PC-3 (cell line): ENCODE results near the gene SEMA4F. TPM values are rescaled to one million over a fixed set of nuclear protein-coding genes. Genes with fewer than 3 reads are reported as not detected.
"Not testable (repeated sequence)": the region's sequence is repeated elsewhere in the genome, so short reads cannot be mapped to it uniquely, and the experiment has no call there.

ENCODE experiments used
- ATAC-seq: fragments of 200-7000 bp; cut with Tn5 transposase; 2 replicates; pipeline ENCODE4 v1.9.1; 2020; ENCODE audit warnings: mild to moderate bottlenecking, moderate library complexity
- BruUV-seq: library from RNA; stranded (reverse); fragments of 400-500 nt; replicated peaks from 2 replicates; lab custom pipeline; 2021; lab: Mats Ljungman, UMichigan
- CTCF ChIA-PET: fragments of 300-600 bp; sonication (Branson Sonifier 250); formaldehyde crosslinking; loops from one replicate; lab custom pipeline; 2022; ENCODE audit warnings: antibody characterized with exemption; lab: Charles Lee
- POLR2A ChIA-PET: fragments of 300-600 bp; sonication (Branson Sonifier 250); formaldehyde crosslinking; loops from one replicate; lab custom pipeline; 2022; ENCODE audit warnings: antibody characterized with exemption; ENCODE audit not compliant: unreplicated experiment; lab: Charles Lee
- DNase-seq: peaks from one replicate; pipeline ENCODE4 v3.0.0-alpha.2; 2015
- H2AFZ ChIP-seq: fragments of 300-600 bp; sonication (generic); 2 replicates; pipeline ENCODE4 v1.6.0; 2016; ENCODE audit warnings: antibody characterized with exemption, low read length
- H3F3A ChIP-seq: fragments of 300-600 bp; sonication (generic); one replicate; pipeline ENCODE4 v1.6.0; 2017; ENCODE audit warnings: antibody characterized with exemption, low read length, control low read depth, mild to moderate bottlenecking; ENCODE audit not compliant: unreplicated experiment
- H3K27ac ChIP-seq: fragments of 300-600 bp; sonication (generic); 2 replicates; pipeline ENCODE4 v1.5.1; 2016; ENCODE audit warnings: mild to moderate bottlenecking, low read length
- H3K27me3 ChIP-seq: fragments of 300-600 bp; sonication (generic); 2 replicates; pipeline ENCODE4 v1.6.1; 2016; ENCODE audit warnings: low read length, mixed read lengths
- H3K36me3 ChIP-seq: fragments of 300-600 bp; sonication (generic); 2 replicates; pipeline ENCODE4 v1.6.1; 2016; ENCODE audit warnings: low read depth, mixed run types, low read length, mixed read lengths
- H3K4me1 ChIP-seq: fragments of 300-600 bp; sonication (generic); 2 replicates; pipeline ENCODE4 v1.5.1; 2016; ENCODE audit warnings: low read length; ENCODE audit not compliant: insufficient read depth
- H3K4me2 ChIP-seq: fragments of 300-600 bp; sonication (generic); 2 replicates; pipeline ENCODE4 v1.6.0; 2016; ENCODE audit warnings: low read length
- H3K4me3 ChIP-seq: fragments of 300-600 bp; sonication (generic); 2 replicates; pipeline ENCODE4 v1.5.1; 2016; ENCODE audit warnings: mild to moderate bottlenecking, low read length, mixed read lengths
- H3K79me2 ChIP-seq: fragments of 300-600 bp; sonication (generic); 2 replicates; pipeline ENCODE4 v1.6.1; 2017; ENCODE audit warnings: low read length, mixed read lengths
- H3K9ac ChIP-seq: fragments of 300-600 bp; sonication (generic); 2 replicates; pipeline ENCODE4 v1.6.0; 2016; ENCODE audit warnings: mild to moderate bottlenecking, low read length
- H3K9me2 ChIP-seq: fragments of 300-600 bp; sonication (generic); replicated peaks from 2 replicates; pipeline ENCODE4 v1.6.1; 2016; ENCODE audit warnings: mixed run types, low read length, mixed read lengths
- H3K9me3 ChIP-seq: fragments of 300-600 bp; sonication (generic); 2 replicates; pipeline ENCODE4 v1.6.1; 2016; ENCODE audit warnings: low read length, mixed read lengths
- H4K20me1 ChIP-seq: fragments of 300-600 bp; sonication (generic); 2 replicates; pipeline ENCODE4 v1.6.1; 2016; ENCODE audit warnings: low read length, mixed read lengths
- EZH2 ChIP-seq: fragments of 300-600 bp; sonication (generic); IDR thresholded peaks from one replicate; pipeline ENCODE4 v1.6.1; 2017; ENCODE audit warnings: antibody characterized with exemption, mild to moderate bottlenecking, low read length; ENCODE audit not compliant: unreplicated experiment
- EZH2phosphoT487 ChIP-seq: fragments of 300-600 bp; sonication (generic); IDR thresholded peaks from 2 replicates; pipeline ENCODE4 v1.6.1; 2018; ENCODE audit warnings: mild to moderate bottlenecking, antibody characterized with exemption, low read length, borderline replicate concordance
- intact Hi-C: fragments of 100-400 bp; cut with micrococcal nuclease; formaldehyde crosslinking; loops from 2 replicates; pipeline ENCODE4 v1.9.0; 2023
- total RNA-seq: library from RNA; depleted of rRNA; stranded (reverse); fragments of >200 nt; gene quantifications from 2 replicates; pipeline ENCODE4 v1.2.3, GENCODE V29; 2014
- TF ChIP-seq, protein P1 (sequence below): fragments of 300-600 bp; sonication (generic); conservative IDR thresholded peaks from 2 replicates; pipeline ENCODE4 v1.5.1; 2017; ENCODE audit warnings: antibody characterized with exemption, low read depth, mild to moderate bottlenecking, low read length

Gene SEMA4F
- total RNA-seq, 1 experiment from 2014 or later: 13.9 TPM

DNA sequence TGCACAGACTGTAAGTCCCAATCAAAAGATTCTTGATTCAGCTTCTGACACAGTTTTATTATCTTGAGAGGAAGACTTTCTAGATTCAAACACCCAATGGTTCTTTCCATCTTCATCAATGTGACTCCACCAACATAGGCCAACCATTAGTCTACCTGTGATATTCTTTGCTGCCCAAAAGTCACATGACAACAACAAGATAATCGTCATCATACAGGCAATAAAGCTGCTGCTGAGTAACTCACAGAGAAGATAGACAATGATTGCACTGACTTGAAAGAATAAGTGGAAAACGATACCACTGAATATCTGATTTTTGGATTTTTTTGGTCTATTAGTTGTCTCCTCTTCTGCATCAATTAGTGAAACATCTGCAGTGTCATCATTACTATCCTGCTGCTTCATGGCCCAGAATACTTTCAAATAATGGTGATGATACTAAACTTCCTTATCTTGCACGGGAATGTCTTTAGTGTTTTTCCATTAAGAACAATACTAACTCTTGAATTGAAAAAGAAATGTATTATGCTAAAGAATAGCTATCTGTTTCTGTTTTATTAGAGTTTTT lies 25.4 kb upstream of the SEMA4F start:
- Histone ChIP-seq H3K9me3 (no peaks in the 10 kb centered on the region), H4K20me1 (no peaks in the 10 kb centered on the region), H3K27me3 (no peaks in the 10 kb centered on the region), H3K36me3 (no peaks in the 10 kb centered on the region), H3K27ac (no peak overlapping the region), H3K79me2 (no peaks in the 10 kb centered on the region), H3K9ac (no peak overlapping the region), H3F3A (no peaks in the 10 kb centered on the region), H2AFZ (no peak overlapping the region), H3K4me3 (no peak overlapping the region), H3K4me2 (no peak overlapping the region), H3K4me1 (0 out of 2 replicates have a peak, but pooled peaks cover 3% of the 10 kb centered on the region), H3K9me2 (no peaks in the 10 kb centered on the region)
- no peak for DNase-seq
- intact Hi-C loops: no loop called here
- ChIA-PET POLR2A (no interaction called here), CTCF (no interaction called here)
- ATAC-seq: no peak
- TF ChIP-seq, protein P1, sequence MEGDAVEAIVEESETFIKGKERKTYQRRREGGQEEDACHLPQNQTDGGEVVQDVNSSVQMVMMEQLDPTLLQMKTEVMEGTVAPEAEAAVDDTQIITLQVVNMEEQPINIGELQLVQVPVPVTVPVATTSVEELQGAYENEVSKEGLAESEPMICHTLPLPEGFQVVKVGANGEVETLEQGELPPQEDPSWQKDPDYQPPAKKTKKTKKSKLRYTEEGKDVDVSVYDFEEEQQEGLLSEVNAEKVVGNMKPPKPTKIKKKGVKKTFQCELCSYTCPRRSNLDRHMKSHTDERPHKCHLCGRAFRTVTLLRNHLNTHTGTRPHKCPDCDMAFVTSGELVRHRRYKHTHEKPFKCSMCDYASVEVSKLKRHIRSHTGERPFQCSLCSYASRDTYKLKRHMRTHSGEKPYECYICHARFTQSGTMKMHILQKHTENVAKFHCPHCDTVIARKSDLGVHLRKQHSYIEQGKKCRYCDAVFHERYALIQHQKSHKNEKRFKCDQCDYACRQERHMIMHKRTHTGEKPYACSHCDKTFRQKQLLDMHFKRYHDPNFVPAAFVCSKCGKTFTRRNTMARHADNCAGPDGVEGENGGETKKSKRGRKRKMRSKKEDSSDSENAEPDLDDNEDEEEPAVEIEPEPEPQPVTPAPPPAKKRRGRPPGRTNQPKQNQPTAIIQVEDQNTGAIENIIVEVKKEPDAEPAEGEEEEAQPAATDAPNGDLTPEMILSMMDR: no peak
- TF ChIP-seq EZH2phosphoT487 (no peak), EZH2 (no peak)
- no TSS peak for BruUV-seq

DNA sequence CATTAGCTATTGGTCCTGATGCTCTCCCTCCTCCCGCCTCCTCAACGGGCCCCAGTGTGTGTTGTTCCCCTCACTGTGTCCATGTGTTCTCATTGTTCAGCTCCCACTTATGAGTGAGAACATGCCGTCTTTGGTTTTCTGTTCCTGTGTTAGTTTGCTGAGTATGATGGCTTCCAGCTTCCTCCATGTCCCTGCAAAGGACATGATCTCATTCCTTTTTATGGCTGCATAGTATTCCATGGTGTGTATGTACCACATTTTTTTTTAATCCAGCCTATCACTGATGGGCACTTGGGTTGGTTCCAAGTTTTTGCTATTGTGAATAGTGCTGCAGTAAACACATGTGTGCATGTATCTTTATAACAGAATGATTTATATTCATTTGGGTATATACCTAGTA lies 23.6 kb upstream of the SEMA4F start:
- H3K79me2 ChIP-seq, H4K20me1 ChIP-seq, CTCF ChIA-PET, ATAC-seq, H3K27ac ChIP-seq, H3K36me3 ChIP-seq, H3K9me2 ChIP-seq, POLR2A ChIA-PET, H3K27me3 ChIP-seq, H3K9me3 ChIP-seq, H2AFZ ChIP-seq, H3F3A ChIP-seq, BruUV-seq, DNase-seq, H3K9ac ChIP-seq, H3K4me1 ChIP-seq, H3K4me3 ChIP-seq, H3K4me2 ChIP-seq, intact Hi-C loops: not testable (repeated sequence)

DNA sequence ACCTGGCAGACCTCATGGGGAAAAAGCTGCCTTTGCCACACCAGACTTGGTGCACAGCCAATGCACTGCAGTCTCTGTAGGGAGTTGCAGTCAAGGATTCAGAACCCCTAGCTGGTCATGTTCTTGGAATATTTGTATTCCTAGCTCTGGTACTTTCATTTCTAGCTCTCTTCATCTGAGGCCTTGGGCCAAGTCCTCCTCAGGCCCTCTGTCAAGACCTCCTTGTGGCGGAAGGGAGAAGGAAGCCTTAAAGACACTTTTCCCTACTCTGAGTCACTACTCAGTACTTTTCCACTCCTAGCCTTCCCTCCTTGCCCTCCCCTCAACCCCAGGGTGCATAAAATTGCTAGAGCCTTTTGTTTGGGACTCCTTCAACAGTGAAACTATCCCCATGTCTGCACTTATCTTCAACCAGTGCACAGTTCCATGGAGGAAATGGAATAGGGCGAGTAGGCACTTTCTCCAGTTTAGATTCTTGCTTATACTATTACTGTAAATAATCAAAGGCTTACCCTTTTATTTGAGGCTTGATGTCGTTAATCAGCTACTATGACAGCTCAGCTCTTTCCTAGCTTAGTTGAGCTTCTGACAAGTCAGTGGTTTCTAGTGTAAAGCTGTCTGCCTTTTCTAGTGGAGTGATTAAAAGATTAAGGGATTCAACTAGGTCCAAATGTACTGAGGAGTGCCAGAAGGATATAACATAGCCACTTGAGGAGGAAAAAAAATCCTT lies 21.7 kb upstream of the SEMA4F start:
- Histone ChIP-seq H4K20me1 (no peaks in the 10 kb centered on the region), H3K36me3 (no peaks in the 10 kb centered on the region), H3K9ac (no peak overlapping the region), H3K4me3 (no peak overlapping the region), H3K4me2 (no peak overlapping the region), H3K9me2 (no peaks in the 10 kb centered on the region), H3K27ac (no peak overlapping the region), H3K9me3 (no peaks in the 10 kb centered on the region), H3K27me3 (0 out of 2 replicates have a peak, but pooled peaks cover 9% of the 10 kb centered on the region), H3F3A (no peaks in the 10 kb centered on the region), H2AFZ (peak overlapping the region; percentile 48), H3K79me2 (no peaks in the 10 kb centered on the region), H3K4me1 (0 out of 2 replicates have a peak, but pooled peaks cover 3% of the 10 kb centered on the region)
- POLR2A ChIA-PET: no interaction called here
- no TSS peak for BruUV-seq
- intact Hi-C loops: no loop called here
- no peak for TF ChIP-seq EZH2phosphoT487
- no peak for TF ChIP-seq EZH2
- TF ChIP-seq, protein P1: 0 out of 2 replicates have a peak, but pooled peaks have one; percentile 14
- DNase-seq (peak; percentile 34), ATAC-seq (peak; percentile 60; the same call in 1 of the 2 replicates)
- CTCF ChIA-PET: no interaction called here
